ENCODE results near the gene BRD3.

- TF ChIP-seq, protein P1, sequence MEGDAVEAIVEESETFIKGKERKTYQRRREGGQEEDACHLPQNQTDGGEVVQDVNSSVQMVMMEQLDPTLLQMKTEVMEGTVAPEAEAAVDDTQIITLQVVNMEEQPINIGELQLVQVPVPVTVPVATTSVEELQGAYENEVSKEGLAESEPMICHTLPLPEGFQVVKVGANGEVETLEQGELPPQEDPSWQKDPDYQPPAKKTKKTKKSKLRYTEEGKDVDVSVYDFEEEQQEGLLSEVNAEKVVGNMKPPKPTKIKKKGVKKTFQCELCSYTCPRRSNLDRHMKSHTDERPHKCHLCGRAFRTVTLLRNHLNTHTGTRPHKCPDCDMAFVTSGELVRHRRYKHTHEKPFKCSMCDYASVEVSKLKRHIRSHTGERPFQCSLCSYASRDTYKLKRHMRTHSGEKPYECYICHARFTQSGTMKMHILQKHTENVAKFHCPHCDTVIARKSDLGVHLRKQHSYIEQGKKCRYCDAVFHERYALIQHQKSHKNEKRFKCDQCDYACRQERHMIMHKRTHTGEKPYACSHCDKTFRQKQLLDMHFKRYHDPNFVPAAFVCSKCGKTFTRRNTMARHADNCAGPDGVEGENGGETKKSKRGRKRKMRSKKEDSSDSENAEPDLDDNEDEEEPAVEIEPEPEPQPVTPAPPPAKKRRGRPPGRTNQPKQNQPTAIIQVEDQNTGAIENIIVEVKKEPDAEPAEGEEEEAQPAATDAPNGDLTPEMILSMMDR (IDR thresholded peaks at IDR 0.05 in 2 of 3, conservative IDR thresholded peaks at IDR 0.05 in 1 of 3; ENCODE audit: borderline replicate concordance in 1 of 3, insufficient read depth in 1 of 3, low read depth in 2 of 3, low read length in 2 of 3), result no peak
- no peak for TF ChIP-seq POLR2A (IDR thresholded peaks at IDR 0.05; ENCODE audit: borderline replicate concordance, extremely low read depth, insufficient read depth, insufficient read length)
Measured at GRCh38 chr9:134010310-134011173, 57.3 kb downstream of the BRD3 start.

All from HCT116 (cell line).